Choroid plexus epithelial cell (primary cell): ENCODE data around the gene SLC26A11.
A peak's percentile ranks its signal among the peaks of the same experiment; 100 is the strongest.

Source experiments
- DNase-seq: peaks from one replicate; pipeline ENCODE4 v3.0.0-alpha.2; 2010; ENCODE audit warnings: low read depth
- H3K4me3 ChIP-seq: 2 replicates; pipeline ENCODE4 v1.5.1; 2011; ENCODE audit warnings: low read depth, mild to moderate bottlenecking, control low read depth, low read length, moderate library complexity
- CTCF ChIP-seq: conservative IDR thresholded peaks from 2 replicates; pipeline ENCODE4 v1.5.1; 2011; ENCODE audit warnings: low read depth, mild to moderate bottlenecking, control low read depth, inconsistent platforms, low read length, moderate library complexity

The SLC26A11 gene

DNA sequence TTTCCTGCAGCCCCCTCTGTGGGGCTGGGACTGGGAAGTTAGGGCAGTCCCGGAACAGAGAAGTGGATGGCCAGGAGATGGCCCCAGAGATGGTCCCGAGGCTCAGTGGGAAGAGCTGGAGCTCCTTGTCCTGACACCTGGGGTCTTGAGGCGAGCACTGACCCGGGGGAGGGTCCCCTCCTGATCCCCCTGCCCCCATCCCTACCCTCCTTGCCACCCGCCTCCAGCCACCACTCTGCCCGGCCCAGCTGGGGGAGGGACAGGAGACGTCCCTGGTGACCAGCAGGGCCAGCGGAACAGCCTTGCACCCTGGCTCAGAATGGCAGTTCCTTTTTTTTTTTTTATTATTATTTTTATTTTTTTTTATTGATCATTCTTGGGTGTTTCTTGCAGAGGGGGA lies 26.5 kb downstream of the SLC26A11 start:
- DNase-seq: no peak
- H3K4me3 ChIP-seq: no peak overlapping the region
- TF ChIP-seq CTCF: no peak

GRCh38 chr17:80247561-80247960 lies 27.3 kb downstream of the SLC26A11 start:
- DNase-seq: no peak
- no peak for TF ChIP-seq CTCF
- no peak overlapping the region for H3K4me3 ChIP-seq

- DNase-seq: no peak
- no peak overlapping the region for H3K4me3 ChIP-seq
- TF ChIP-seq CTCF: no peak
These were observed 28.0 kb downstream of the SLC26A11 start for GRCh38 chr17:80248001-80248893.

GRCh38 chr17:80248894-80249710 lies 28.9 kb downstream of the SLC26A11 start:
- no peak for TF ChIP-seq CTCF
- no peak overlapping the region for H3K4me3 ChIP-seq
- DNase-seq: no peak

- no peak for TF ChIP-seq CTCF
- no peak for DNase-seq
- no peak overlapping the region for H3K4me3 ChIP-seq
These were observed 31.7 kb downstream of the SLC26A11 start for GRCh38 chr17:80251966-80252365.

GRCh38 chr17:80252871-80253270 lies 32.6 kb downstream of the SLC26A11 start:
- peak; percentile 52 for TF ChIP-seq CTCF
- DNase-seq: no peak
- H3K4me3 ChIP-seq: no peak overlapping the region
